AG09319 (cell line): Measurements from ENCODE around the gene GORAB.

Source experiments
- DNase-seq: peaks from one replicate; pipeline ENCODE4 v3.0.0-alpha.2; 2010; ENCODE audit warnings: low read depth; ENCODE audit errors: extremely low read depth
- CTCF ChIP-seq: IDR thresholded peaks from 2 replicates; pipeline ENCODE4 v1.5.1; 2011; ENCODE audit warnings: low read depth, mild to moderate bottlenecking, inconsistent platforms, low read length, moderate library complexity

Gene GORAB

GRCh38 chr1:170531758-170532657, at the start of gene GORAB:
Gene GORAB (plus strand): TSS chr1:170532166. CDS start chr1:170532224, 58 bp downstream.
- TF ChIP-seq CTCF = no peak
- peak; percentile 92 for DNase-seq

GRCh38 chr1:170483051-170483450, 48.9 kb upstream of the GORAB start:
- DNase-seq = no peak
- no peak for TF ChIP-seq CTCF

GRCh38 chr1:170487503-170487902, 44.5 kb upstream of the GORAB start:
- no peak for TF ChIP-seq CTCF
- no peak for DNase-seq

- DNase-seq = no peak
- TF ChIP-seq CTCF = no peak
Observed at GRCh38 chr1:170491291-170491690, 40.7 kb upstream of the GORAB start.

GRCh38 chr1:170494369-170494768, 37.6 kb upstream of the GORAB start:
- no peak for DNase-seq
- no peak for TF ChIP-seq CTCF

GRCh38 chr1:170495006-170495405, 37.0 kb upstream of the GORAB start:
- DNase-seq = no peak
- no peak for TF ChIP-seq CTCF

GRCh38 chr1:170498876-170499275, 33.1 kb upstream of the GORAB start:
- no peak for DNase-seq
- TF ChIP-seq CTCF = no peak
